UCSD-AML1 (cell line): Measurements from ENCODE around the gene RHOU.

Source experiments
- DNase-seq: peaks from one replicate; lab custom pipeline; 2025; ENCODE audit not compliant: unreplicated experiment; lab: John Stamatoyannopoulos, UW

RHOU gene

GRCh38 chr1:228782662-228783417 is 47.6 kb downstream of the RHOU start:
- DNase-seq: no peak

GRCh38 chr1:228783418-228784040 is 48.2 kb downstream of the RHOU start:
- DNase-seq: no peak

- DNase-seq: no peak
Observed at GRCh38 chr1:228784181-228784580, 48.9 kb downstream of the RHOU start.

- DNase-seq: no peak
Observed at GRCh38 chr1:228785366-228786330, 50.4 kb downstream of the RHOU start.

GRCh38 chr1:228786361-228787129 is 51.3 kb downstream of the RHOU start:
- DNase-seq: no peak

- DNase-seq: no peak
Observed at GRCh38 chr1:228791791-228792190, 56.5 kb downstream of the RHOU start.

- no peak for DNase-seq
Observed at GRCh38 chr1:228792601-228793000, 57.3 kb downstream of the RHOU start.

- no peak for DNase-seq
Observed at GRCh38 chr1:228793032-228793431, 57.8 kb downstream of the RHOU start.

- no peak for DNase-seq
Observed at GRCh38 chr1:228794173-228794572, 58.9 kb downstream of the RHOU start.

GRCh38 chr1:228794810-228795209 is 59.5 kb downstream of the RHOU start:
- no peak for DNase-seq

GRCh38 chr1:228795596-228795995 is 60.3 kb downstream of the RHOU start:
- DNase-seq: no peak
